NOMO-1 treated with DMSO at 0.1 percent for 48 hours (cell line): Measurements from ENCODE around the gene ZCCHC18.

Source experiments
- DNase-seq: peaks from one replicate; lab custom pipeline; 2025; ENCODE audit not compliant: unreplicated experiment; lab: John Stamatoyannopoulos, UW

Gene ZCCHC18

GRCh38 chrX:104130808-104131207 is 18.5 kb downstream of the ZCCHC18 start:
- no peak for DNase-seq

GRCh38 chrX:104134583-104135261 is 22.4 kb downstream of the ZCCHC18 start:
- DNase-seq = no peak

DNA sequence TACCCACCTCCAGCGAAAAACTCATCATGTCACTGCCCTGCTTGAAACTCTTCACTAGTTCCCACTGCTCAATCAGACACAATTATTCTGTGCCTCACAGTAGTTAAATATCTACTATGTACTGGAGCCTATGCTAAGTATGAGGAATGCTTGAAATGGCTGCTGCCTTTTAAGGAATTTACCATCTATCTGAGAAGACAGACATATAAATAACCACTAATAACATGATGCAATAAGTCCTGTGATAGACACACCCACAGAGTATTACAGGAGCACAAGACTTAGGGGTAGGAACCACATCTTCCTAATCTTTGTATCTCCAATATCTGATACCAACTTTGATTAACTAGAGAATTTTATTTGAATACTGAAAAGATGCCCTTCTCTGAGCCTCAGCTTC is 23.4 kb downstream of the ZCCHC18 start:
- no peak for DNase-seq

- peak; percentile 47 for DNase-seq
Measured at GRCh38 chrX:104136241-104137019, 24.1 kb downstream of the ZCCHC18 start.

DNA sequence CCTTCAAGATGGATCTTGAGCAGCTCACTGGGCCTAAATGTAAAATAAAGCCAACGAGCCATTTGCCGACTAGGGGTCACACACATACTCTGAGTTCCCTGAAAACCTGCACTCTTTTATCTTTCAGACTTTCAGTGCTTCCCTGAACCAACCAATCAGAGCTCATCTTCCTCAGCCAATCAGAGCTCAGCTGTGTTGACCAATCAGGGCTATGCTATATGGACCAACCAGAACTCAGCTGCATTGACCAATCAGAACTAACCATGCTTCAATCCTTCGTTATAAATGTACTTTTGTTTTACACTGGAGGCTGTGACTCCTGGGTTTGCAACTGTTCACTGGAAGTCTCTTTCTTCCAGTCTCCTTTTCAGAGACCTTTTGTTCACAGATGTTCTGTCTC is 25.2 kb downstream of the ZCCHC18 start:
- no peak for DNase-seq

DNA sequence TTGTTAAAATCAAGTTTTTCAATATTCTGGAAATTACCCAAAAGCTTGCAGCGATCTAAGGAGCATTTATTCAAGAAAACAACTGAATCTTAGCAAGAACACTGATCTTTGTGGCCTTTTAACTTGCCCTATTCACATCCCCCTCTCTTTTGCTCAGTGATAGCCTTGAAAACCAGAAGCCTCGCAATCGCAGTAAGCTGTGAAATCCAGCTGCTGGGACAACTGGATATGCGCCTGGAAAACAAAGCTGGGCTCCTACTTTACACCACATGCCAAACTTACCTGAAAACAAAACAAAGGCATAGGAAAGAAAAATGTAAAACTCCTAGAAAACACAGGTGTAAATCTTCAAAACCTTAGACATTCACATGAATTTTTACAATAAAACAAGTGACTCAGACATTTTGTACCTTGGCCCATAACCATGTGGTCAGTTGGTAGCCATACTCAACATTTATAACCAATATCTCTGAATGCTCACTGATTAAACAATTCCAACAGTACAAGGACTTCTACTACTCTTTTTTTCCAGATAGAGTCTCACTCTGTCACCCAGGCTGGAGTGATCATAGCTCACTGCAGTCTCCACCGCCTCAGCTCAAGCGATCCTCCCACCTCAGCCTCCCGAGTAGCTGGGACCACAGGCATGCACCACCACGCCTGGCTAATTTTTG is 28.9 kb downstream of the ZCCHC18 start:
- no peak for DNase-seq

DNA sequence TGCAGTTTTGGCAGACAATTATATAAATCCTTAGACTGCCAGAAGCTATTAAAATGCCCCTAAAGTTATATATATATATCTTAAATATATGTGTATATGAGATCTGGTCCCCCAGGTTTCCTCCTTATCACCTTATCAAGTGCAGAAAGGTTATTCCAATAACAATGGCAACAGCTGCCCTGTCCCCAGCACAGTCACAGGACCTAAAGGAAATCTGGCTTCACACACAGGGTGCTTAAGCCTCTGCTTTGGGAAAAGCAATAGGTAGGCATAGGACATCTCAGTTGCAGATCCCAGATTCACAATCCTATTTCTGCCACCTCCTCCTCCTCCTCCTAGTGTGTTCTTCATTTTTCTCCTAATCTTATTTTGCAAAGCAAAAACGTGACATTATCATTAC is 38.7 kb downstream of the ZCCHC18 start:
- no peak for DNase-seq

GRCh38 chrX:104156630-104157529 is 44.6 kb downstream of the ZCCHC18 start, which contains the start of gene SLC25A53:
TSS of gene SLC25A53 (minus strand) at chrX:104157009. CDS start at chrX:104105257, 51,752 bp downstream.
- DNase-seq = peak; percentile 90
